Activated T-helper 1 cell treated with anti-CD3 and anti-CD28 coated beads, Interleukin-12 subunit alpha, Interleukin-12 subunit beta, Interleukin-2, Interleukin-4 antibody, amounts not matched to agents 30 ng/mL and 10 ng/mL and 1 ng/mL, durations not matched to agents 14 hours and 24 hours and 36 hours (primary cell): ENCODE results near the gene TMEM126B. TPM values are rescaled to one million over a fixed set of nuclear protein-coding genes. Genes with fewer than 3 reads are reported as not detected.
A peak's percentile ranks its signal among the peaks of the same experiment; 100 is the strongest.
"Not testable (repeated sequence)": the region's sequence is repeated elsewhere in the genome, so short reads cannot be mapped to it uniquely, and the experiment has no call there.

Source experiments
- DNase-seq: peaks from one replicate; pipeline ENCODE4 v3.0.0; 2021; ENCODE audit warnings: low spot score
- H3K27ac Mint-ChIP-seq: one replicate; pipeline ENCODE4 v1.8.0; 2021; ENCODE audit warnings: mild to moderate bottlenecking, mixed read lengths
- H3K27me3 Mint-ChIP-seq: one replicate; pipeline ENCODE4 v1.8.0; 2022; ENCODE audit warnings: mild to moderate bottlenecking, moderate library complexity, mixed read lengths; ENCODE audit not compliant: insufficient read depth
- H3K36me3 Mint-ChIP-seq: one replicate; pipeline ENCODE4 v1.8.0; 2021; ENCODE audit warnings: low read depth, mixed read lengths
- H3K4me1 Mint-ChIP-seq: one replicate; pipeline ENCODE4 v1.8.0; 2021; ENCODE audit warnings: low read depth, mixed read lengths
- H3K4me3 Mint-ChIP-seq: one replicate; pipeline ENCODE4 v1.8.0; 2021; ENCODE audit warnings: mild to moderate bottlenecking, moderate library complexity, mixed read lengths
- H3K9me3 Mint-ChIP-seq: one replicate; pipeline ENCODE4 v1.8.0; 2021; ENCODE audit warnings: mixed read lengths
- intact Hi-C: fragments of 100-400 bp; cut with micrococcal nuclease; formaldehyde crosslinking; loops from one replicate; pipeline ENCODE4 v1.15.1; 2024
- total RNA-seq: library from RNA; stranded (reverse); gene quantifications from 2 replicates; pipeline ENCODE4 v1.2.3, GENCODE V29; 2022

The TMEM126B gene
- total RNA-seq, result 52.5 and 57.2 TPM in 2 replicates

DNA sequence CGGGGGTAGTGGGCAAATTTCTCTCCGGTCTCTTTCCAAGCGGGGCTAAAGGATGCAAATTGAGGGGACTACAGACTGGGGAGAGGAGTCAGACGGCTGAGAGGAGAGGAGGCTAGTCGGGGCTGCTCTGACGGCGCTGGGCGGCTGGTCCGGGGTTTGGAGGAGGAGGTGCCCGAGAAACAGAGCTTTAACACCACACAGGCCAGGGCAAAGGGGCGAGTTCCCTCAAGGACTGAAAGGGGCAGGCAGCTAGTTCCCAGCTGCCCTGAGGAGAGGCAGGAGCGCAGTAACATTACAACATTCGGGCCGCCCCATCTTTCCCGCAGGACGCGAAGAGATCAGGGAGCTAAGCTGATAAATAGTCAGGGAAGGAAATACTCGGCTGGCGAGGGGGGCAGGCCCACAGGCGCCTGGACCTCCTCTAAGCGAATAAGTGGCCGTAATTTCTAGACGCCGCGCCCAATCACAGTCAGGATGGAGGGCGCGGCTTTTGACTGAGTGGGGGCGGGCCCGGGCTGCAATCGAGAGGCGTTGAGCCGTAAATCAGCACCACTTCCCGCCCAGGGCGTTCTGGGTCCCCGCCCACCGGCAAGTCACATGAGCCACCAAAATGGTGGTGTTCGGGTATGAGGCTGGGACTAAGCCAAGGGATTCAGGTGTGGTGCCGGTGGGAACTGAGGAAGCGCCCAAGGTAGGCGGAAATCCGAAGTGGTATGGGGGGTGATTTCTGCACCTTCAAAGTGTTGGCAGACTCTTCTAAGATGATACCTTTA lies at the start of gene TMEM126B:
Gene TMEM126B, plus strand, starts transcription at position 596 of the 773 bp plus-strand sequence. Its CDS starts 15 bp downstream, at position 611.
- H3K9me3 Mint-ChIP-seq, result no peaks in the 10 kb centered on the region
- peak; percentile 96 for DNase-seq
- intact Hi-C loops, result loop anchor here (1.0 to 10.0 kb wide), 11 partner anchors 19 to 1407 kb away; partner anchors contain the start of genes EED, PICALM, SYTL2 and TMEM126A
- peak within 1 kb of the TSS; percentile 94 for H3K27ac Mint-ChIP-seq
- H3K36me3 Mint-ChIP-seq, result peaks cover 10% of the 10 kb centered on the region
- peaks cover 52% of the 10 kb centered on the region for H3K4me1 Mint-ChIP-seq
- peaks cover 6% of the 10 kb centered on the region for H3K27me3 Mint-ChIP-seq
- peak within 1 kb of the TSS; percentile 97 for H3K4me3 Mint-ChIP-seq

DNA sequence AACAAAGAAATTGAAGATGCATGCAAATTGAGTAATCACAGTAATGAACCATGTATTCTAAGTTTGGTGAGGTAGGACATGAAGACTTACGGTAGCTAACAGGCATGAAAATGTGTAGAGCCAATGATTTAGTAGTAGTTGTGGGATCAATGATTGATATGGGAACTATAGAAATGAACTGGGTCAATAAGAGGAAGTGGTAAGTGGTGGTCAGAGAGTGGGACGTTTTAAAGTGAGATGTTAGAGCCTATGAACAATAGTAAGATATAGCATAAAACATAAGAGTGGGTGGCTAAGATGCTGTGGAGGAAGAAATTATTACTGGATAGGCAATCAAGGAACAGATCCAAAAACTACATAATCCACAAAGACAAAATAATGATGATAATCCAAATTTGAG lies 46.3 kb upstream of the TMEM126B start:
- intact Hi-C loops, result no loop called here
- Mint-ChIP-seq H3K27ac (no peak overlapping the region), H3K4me1 (no peaks in the 10 kb centered on the region), H3K9me3 (peaks cover 11% of the 10 kb centered on the region), H3K4me3 (no peak overlapping the region), H3K27me3 (peaks cover 18% of the 10 kb centered on the region), H3K36me3 (no peaks in the 10 kb centered on the region)
- no peak for DNase-seq

DNA sequence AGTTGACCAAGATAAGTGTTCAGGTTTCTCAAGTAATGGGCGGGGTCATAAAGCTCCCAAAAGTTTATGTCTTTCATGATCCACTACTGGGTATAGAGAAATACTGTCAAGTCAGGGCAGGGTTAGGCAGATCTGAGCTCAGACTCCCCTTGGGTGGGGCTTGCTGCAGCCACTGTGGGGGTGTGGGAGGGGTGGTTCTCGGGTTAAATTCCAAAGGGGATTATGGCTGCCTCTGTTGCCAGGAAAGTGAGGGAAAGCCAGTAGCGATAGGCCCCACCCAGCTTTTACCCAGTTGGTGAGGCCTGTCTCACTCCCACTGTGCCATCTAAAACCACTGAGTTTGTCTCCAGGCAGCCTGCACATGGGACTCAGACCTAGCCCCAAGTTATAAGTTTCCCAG lies 39.0 kb upstream of the TMEM126B start:
- Mint-ChIP-seq H3K4me3 (no peak overlapping the region), H3K27me3 (peaks cover 21% of the 10 kb centered on the region), H3K4me1 (no peaks in the 10 kb centered on the region), H3K36me3 (no peaks in the 10 kb centered on the region), H3K9me3 (peaks cover 21% of the 10 kb centered on the region), H3K27ac (no peak overlapping the region)
- intact Hi-C loops, result no loop called here
- no peak for DNase-seq

DNA sequence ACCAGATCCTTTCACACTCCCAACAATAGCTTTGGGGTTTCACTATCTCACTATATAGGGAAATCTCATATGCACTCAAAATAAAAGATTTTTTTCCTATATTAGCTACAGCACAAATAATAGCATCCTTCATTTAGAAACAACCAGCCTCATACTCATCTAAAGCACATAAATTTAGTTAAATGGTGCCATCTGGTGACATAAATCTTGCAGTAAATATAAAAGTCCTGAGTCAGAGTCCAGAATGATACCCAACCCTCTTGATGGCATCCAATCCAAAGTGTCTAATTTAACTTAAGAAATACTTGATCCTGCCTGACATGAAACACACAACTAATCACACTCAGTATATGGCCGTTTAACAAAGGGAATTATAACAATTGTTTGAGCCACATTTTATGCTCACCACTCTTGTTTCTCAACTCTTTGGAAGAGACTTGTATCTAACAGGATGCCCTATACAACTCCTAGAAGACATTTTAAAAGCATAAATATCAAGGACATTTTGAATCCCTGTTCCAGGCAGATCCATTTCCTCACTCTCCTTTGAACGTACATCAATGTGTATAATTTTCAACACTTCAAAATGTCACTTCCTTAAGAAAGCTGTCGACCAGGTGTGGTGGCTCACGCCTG lies 37.4 kb upstream of the TMEM126B start:
- H3K27ac Mint-ChIP-seq, result no peak overlapping the region
- peaks cover 21% of the 10 kb centered on the region for H3K9me3 Mint-ChIP-seq
- no peak for DNase-seq
- H3K4me3 Mint-ChIP-seq, result no peak overlapping the region
- intact Hi-C loops, result loop anchor here (2.0 to 10.0 kb wide), 4 partner anchors 394 to 1324 kb away; no protein-coding TSS in a partner anchor
- H3K4me1 Mint-ChIP-seq, result no peaks in the 10 kb centered on the region
- H3K27me3 Mint-ChIP-seq, result peaks cover 16% of the 10 kb centered on the region
- H3K36me3 Mint-ChIP-seq, result no peaks in the 10 kb centered on the region

DNA sequence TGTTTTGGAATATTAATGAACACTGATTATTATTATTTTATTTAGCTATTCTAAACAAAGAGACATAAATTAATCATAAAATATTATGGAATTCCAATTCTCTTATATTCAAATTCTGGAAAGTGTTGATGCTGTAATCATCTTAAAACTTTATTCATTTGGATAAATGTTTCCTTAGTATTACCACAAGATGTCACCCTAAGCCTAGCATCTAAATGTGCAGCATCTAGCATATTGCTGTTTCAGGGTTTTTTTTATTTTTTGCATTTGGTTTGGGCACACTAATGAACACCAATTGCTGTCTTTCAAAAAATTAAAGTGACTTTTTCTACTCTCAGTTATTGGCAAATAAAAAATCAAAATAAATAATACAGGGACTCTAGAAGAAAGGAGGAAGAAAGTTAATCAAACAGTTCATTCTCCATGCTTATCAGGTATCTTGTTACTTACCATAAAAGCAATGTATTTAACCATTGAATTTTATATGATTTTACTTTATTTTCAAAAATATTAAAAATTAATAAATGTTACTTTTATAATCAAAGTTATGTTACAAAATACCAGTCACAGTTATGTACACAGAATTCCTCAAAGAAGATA lies 33.0 kb upstream of the TMEM126B start:
- peaks cover 6% of the 10 kb centered on the region for H3K27me3 Mint-ChIP-seq
- H3K36me3 Mint-ChIP-seq, result no peaks in the 10 kb centered on the region
- H3K9me3 Mint-ChIP-seq, result no peaks in the 10 kb centered on the region
- H3K27ac Mint-ChIP-seq, result no peak overlapping the region
- no peak overlapping the region for H3K4me3 Mint-ChIP-seq
- intact Hi-C loops, result loop anchor here (1.0 to 10.0 kb wide), 10 partner anchors 34 to 1319 kb away; partner anchors contain the start of genes SYTL2 and TMEM126A
- no peaks in the 10 kb centered on the region for H3K4me1 Mint-ChIP-seq
- DNase-seq, result no peak

DNA sequence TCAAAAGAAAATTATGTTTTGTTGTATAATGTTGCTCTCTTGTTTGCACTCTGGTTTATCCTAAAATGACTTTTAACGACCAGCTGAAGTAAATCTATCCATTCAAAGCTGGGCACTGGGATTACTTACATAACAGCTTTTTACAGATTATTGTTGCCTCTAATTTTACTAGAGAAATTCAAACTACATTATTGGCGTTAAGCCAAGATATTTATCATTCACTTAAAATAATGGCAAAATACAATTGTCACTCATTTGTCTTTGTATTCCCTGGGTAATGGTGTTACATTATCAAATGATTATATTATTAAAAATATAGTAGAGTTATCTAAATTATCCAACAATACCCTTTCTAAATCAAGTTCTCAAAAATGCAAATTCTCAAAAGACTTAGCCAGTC lies 31.5 kb upstream of the TMEM126B start:
- Mint-ChIP-seq H3K36me3 (no peaks in the 10 kb centered on the region), H3K4me1 (no peaks in the 10 kb centered on the region), H3K27ac (no peak overlapping the region), H3K4me3 (no peak overlapping the region), H3K9me3 (no peaks in the 10 kb centered on the region), H3K27me3 (peaks cover 6% of the 10 kb centered on the region)
- intact Hi-C loops, result loop anchor here (5.0 to 10.0 kb wide), 5 partner anchors 215 to 1318 kb away; partner anchors contain the start of gene SYTL2
- no peak for DNase-seq

DNA sequence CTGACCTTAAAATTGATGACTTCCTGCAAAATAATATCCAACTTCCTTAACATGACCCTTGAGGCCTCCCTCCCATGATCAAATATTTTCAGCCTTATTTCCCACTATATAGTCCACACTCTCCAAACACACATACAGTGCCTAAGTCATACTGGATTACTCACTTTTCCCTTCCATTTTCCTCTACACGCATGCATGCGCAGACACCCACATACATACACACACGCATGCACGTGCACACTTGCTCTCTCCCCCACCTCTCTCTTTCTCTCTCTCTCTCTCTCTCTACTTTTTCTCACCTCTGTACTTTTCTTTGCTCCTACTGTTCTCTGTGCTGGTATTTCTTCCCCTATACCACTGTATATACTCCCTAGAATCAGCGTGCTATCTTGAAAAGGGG lies 29.3 kb upstream of the TMEM126B start:
- Mint-ChIP-seq H3K9me3 (no peaks in the 10 kb centered on the region), H3K4me3 (no peak overlapping the region), H3K4me1 (no peaks in the 10 kb centered on the region), H3K27me3 (peaks cover 3% of the 10 kb centered on the region), H3K27ac (no peak overlapping the region), H3K36me3 (no peaks in the 10 kb centered on the region)
- no peak for DNase-seq
- intact Hi-C loops, result loop anchor here (5.0 to 10.0 kb wide), 5 partner anchors 213 to 1316 kb away; partner anchors contain the start of gene SYTL2

DNA sequence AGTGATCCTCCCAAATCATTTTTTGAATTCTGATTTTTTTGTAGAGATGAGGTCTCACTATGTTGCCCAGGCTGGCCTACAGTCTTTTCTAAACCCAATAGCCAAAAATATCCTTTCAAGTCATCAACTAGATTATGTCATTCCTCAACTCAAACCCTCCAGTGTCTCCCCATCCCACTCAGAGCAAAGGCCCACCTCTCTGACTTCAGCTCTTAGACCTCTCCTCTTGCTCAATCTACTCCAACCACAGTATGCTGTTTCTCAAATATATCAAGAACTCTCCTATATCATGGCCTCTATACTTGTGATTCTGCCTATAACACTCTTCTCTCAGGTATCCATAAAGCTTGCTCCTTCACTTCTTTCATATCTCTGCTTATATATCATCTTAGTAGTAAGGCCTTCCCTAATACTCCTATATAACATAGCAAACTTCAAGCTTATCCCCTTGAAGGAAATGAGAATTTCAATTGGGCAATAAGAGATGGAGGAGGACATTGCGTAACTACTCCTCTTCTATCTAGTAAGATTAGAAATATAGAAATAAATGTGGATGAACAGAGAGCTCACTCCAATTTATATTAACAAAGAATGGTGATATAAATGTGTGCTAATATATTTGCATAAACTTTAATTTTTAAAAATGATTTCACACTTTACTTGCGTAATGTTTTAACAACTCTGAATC lies 25.7 kb upstream of the TMEM126B start:
- Mint-ChIP-seq H3K27ac (no peak overlapping the region), H3K36me3 (no peaks in the 10 kb centered on the region), H3K4me1 (peaks cover 5% of the 10 kb centered on the region), H3K4me3 (no peak overlapping the region), H3K27me3 (no peaks in the 10 kb centered on the region), H3K9me3 (no peaks in the 10 kb centered on the region)
- no peak for DNase-seq
- intact Hi-C loops, result no loop called here

DNA sequence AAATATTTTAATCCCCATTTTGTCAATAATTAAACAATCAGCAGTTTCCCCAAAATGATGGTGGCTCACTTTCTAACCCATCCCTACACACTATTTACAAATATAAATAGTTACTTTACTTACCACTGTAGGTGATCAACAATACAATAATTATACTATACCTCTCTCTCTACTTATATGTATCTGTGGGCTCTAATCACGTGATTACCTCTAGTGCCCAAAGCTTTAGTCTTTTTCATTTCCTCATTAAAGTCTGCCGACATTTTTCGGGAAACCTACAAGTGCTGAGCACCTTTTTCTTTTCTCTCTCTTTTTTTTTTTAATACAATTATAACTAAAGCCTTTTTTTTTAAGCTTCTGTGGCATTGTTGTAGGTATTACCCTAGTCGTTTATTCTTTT lies 25.2 kb upstream of the TMEM126B start:
- no peak for DNase-seq
- Mint-ChIP-seq H3K4me3 (no peak overlapping the region), H3K27ac (no peak overlapping the region), H3K27me3 (no peaks in the 10 kb centered on the region), H3K36me3 (no peaks in the 10 kb centered on the region), H3K9me3 (no peaks in the 10 kb centered on the region), H3K4me1 (peaks cover 5% of the 10 kb centered on the region)
- intact Hi-C loops, result no loop called here

DNA sequence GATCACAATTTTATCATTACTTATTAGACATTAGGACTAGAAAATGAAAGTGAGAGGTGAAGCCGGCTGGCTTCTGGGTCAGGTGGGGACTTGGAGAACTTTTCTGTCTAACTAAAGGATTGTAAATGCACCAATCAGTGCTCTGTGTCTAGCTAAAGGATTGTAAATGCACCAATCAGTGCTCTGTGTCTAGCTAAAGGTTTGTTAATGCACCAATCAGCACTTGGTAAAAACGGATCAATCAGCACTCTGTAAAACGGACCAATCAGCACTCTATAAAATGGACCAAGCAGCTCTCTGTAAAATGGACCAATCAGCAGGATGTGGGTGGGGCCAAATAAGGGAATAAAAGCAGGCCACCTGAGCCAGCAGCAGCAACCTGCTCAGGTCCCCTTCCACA lies 22.2 kb upstream of the TMEM126B start:
- H3K27ac Mint-ChIP-seq, H3K9me3 Mint-ChIP-seq, H3K4me1 Mint-ChIP-seq, H3K4me3 Mint-ChIP-seq, DNase-seq, H3K36me3 Mint-ChIP-seq, H3K27me3 Mint-ChIP-seq, intact Hi-C loops: not testable (repeated sequence)

DNA sequence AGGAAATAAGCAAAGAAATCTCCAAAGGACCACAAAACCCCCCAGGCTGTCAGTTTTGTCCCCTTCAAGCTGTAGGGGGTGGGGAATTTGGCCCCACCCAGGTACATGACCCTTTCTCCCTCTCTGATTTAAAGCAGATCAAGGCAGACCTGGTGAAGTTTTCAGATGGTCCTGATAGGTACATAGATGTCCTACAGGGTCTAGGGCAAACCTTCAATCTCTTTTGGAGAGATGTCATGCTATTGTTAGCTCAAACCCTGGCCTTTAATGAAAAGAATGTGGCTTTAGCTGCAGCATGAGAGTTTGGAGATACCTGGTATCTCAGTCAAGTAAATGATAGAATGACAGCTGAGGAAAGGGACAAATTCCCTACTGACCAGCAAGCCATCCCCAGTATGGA lies 19.8 kb upstream of the TMEM126B start:
- H3K4me1 Mint-ChIP-seq, H3K36me3 Mint-ChIP-seq, intact Hi-C loops, H3K9me3 Mint-ChIP-seq, H3K27me3 Mint-ChIP-seq, DNase-seq, H3K27ac Mint-ChIP-seq, H3K4me3 Mint-ChIP-seq: not testable (repeated sequence)

DNA sequence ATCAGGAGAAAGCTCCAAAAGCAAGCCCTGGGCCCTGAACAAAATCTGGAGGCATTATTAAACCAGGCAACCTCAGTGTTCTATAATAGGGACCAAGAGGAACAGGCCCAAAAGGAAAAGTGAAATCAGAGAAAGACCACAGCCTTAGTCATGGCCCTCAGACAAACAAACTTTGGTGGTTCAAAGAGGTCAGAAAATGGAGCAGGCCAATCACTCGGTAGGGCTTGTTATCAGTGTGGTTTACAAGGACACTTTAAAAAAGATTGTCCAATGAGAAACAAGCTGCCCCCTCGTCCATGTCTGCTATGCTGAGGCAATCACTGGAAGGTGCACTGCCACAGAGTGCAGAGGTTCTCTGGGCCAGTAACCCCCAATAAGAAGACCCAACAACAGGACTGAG lies 19.1 kb upstream of the TMEM126B start:
- intact Hi-C loops, H3K4me1 Mint-ChIP-seq, H3K4me3 Mint-ChIP-seq, H3K27me3 Mint-ChIP-seq, H3K9me3 Mint-ChIP-seq, DNase-seq, H3K36me3 Mint-ChIP-seq, H3K27ac Mint-ChIP-seq: not testable (repeated sequence)
